A549 (cell line): Measurements from ENCODE around the gene TRMT61A.

Experiments
- HDAC2 ChIP-seq: fragments of 200-600 bp; sonication (generic); IDR thresholded peaks from 2 replicates; pipeline ENCODE4 v1.6.1; 2016
- JUN ChIP-seq, 2 experiments: fragments of >200 bp; sonication (Bioruptor Twin); formaldehyde crosslinking; IDR thresholded peaks; 2 replicates in 1 of 2; 3 replicates in 1 of 2; pipeline ENCODE4 v1.6.1; 2016 to 2017
- MYC ChIP-seq: IDR thresholded peaks from 2 replicates; pipeline ENCODE4 v1.6.1; 2012; ENCODE audit warnings: mild to moderate bottlenecking, inconsistent platforms, low read length, improper control_type of control experiment, borderline replicate concordance
- POLR2A ChIP-seq: IDR thresholded peaks from 2 replicates; pipeline ENCODE4 v1.6.1; 2012; ENCODE audit warnings: mild to moderate bottlenecking, low read length
- RFX5 ChIP-seq: fragments of 450-650 bp; IDR thresholded peaks from 2 replicates; pipeline ENCODE4 v1.7.1; 2014; ENCODE audit warnings: antibody characterized with exemption, mild to moderate bottlenecking, moderate library complexity
- ZNF302 ChIP-seq: fragments of 250-450 bp; sonication (Bioruptor Pico); IDR thresholded peaks from 2 replicates; pipeline ENCODE4 v1.9.0; 2021; ENCODE audit warnings: inconsistent platforms, mild to moderate bottlenecking, moderate library complexity
- ZSCAN20 ChIP-seq: fragments of 250-450 bp; sonication (Bioruptor Pico); IDR thresholded peaks from 2 replicates; pipeline ENCODE4 v1.8.0; 2022; ENCODE audit warnings: mild to moderate bottlenecking, moderate library complexity
- TF ChIP-seq, protein P1 (sequence below): IDR thresholded peaks from 2 replicates; pipeline ENCODE4 v1.6.1; 2012
- TF ChIP-seq, protein P2 (sequence below): fragments of 200-600 bp; sonication (generic); IDR thresholded peaks from 2 replicates; pipeline ENCODE4 v1.6.1; 2016; ENCODE audit warnings: antibody characterized with exemption, mild to moderate bottlenecking, moderate library complexity
- TF ChIP-seq, protein P3 (sequence below): fragments of >200 bp; sonication (Bioruptor Twin); formaldehyde crosslinking; IDR thresholded peaks from 3 replicates; pipeline ENCODE4 v1.5.1; 2016

DNA sequence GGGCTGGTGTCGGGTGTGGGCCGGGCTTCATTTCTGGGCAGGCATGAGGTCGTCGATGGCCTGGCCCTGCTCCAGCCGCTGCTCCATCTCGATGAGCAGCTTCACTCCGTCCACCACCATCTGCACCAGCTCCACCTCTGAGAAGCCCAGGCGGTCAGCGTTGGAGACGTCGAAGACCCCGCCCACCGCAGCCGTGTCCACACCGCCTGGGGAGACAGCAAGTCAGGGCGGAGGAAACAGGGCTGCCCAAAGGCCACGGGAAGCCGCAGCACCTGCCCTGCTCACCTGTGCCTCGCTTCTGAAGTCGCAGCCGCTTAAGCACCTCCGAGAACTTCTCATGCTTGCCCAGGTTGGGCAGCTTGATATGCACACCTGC, 9.2 kb upstream of the TRMT61A start:
- TF ChIP-seq, protein P1, sequence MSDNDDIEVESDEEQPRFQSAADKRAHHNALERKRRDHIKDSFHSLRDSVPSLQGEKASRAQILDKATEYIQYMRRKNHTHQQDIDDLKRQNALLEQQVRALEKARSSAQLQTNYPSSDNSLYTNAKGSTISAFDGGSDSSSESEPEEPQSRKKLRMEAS, result no peak
- TF ChIP-seq HDAC2 (no peak), RFX5 (no peak), ZNF302 (no peak), MYC (no peak), JUN (IDR thresholded peaks at IDR 0.05) (no peak), ZSCAN20 (CRISPR knock-in tag) (no peak), POLR2A (no peak)
- TF ChIP-seq, protein P2, sequence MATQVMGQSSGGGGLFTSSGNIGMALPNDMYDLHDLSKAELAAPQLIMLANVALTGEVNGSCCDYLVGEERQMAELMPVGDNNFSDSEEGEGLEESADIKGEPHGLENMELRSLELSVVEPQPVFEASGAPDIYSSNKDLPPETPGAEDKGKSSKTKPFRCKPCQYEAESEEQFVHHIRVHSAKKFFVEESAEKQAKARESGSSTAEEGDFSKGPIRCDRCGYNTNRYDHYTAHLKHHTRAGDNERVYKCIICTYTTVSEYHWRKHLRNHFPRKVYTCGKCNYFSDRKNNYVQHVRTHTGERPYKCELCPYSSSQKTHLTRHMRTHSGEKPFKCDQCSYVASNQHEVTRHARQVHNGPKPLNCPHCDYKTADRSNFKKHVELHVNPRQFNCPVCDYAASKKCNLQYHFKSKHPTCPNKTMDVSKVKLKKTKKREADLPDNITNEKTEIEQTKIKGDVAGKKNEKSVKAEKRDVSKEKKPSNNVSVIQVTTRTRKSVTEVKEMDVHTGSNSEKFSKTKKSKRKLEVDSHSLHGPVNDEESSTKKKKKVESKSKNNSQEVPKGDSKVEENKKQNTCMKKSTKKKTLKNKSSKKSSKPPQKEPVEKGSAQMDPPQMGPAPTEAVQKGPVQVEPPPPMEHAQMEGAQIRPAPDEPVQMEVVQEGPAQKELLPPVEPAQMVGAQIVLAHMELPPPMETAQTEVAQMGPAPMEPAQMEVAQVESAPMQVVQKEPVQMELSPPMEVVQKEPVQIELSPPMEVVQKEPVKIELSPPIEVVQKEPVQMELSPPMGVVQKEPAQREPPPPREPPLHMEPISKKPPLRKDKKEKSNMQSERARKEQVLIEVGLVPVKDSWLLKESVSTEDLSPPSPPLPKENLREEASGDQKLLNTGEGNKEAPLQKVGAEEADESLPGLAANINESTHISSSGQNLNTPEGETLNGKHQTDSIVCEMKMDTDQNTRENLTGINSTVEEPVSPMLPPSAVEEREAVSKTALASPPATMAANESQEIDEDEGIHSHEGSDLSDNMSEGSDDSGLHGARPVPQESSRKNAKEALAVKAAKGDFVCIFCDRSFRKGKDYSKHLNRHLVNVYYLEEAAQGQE, result no peak
- TF ChIP-seq, protein P3, sequence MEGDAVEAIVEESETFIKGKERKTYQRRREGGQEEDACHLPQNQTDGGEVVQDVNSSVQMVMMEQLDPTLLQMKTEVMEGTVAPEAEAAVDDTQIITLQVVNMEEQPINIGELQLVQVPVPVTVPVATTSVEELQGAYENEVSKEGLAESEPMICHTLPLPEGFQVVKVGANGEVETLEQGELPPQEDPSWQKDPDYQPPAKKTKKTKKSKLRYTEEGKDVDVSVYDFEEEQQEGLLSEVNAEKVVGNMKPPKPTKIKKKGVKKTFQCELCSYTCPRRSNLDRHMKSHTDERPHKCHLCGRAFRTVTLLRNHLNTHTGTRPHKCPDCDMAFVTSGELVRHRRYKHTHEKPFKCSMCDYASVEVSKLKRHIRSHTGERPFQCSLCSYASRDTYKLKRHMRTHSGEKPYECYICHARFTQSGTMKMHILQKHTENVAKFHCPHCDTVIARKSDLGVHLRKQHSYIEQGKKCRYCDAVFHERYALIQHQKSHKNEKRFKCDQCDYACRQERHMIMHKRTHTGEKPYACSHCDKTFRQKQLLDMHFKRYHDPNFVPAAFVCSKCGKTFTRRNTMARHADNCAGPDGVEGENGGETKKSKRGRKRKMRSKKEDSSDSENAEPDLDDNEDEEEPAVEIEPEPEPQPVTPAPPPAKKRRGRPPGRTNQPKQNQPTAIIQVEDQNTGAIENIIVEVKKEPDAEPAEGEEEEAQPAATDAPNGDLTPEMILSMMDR, result no peak
